PC-3 (cell line): Measurements from ENCODE around the gene SMARCD3.

Experiments
- EZH2 ChIP-seq: fragments of 300-600 bp; sonication (generic); IDR thresholded peaks from one replicate; pipeline ENCODE4 v1.6.1; 2017; ENCODE audit warnings: antibody characterized with exemption, mild to moderate bottlenecking, low read length; ENCODE audit not compliant: unreplicated experiment
- EZH2phosphoT487 ChIP-seq: fragments of 300-600 bp; sonication (generic); IDR thresholded peaks from 2 replicates; pipeline ENCODE4 v1.6.1; 2018; ENCODE audit warnings: mild to moderate bottlenecking, antibody characterized with exemption, low read length, borderline replicate concordance
- TF ChIP-seq, protein P1 (sequence below): fragments of 300-600 bp; sonication (generic); conservative IDR thresholded peaks from 2 replicates; pipeline ENCODE4 v1.5.1; 2017; ENCODE audit warnings: antibody characterized with exemption, low read depth, mild to moderate bottlenecking, low read length

DNA sequence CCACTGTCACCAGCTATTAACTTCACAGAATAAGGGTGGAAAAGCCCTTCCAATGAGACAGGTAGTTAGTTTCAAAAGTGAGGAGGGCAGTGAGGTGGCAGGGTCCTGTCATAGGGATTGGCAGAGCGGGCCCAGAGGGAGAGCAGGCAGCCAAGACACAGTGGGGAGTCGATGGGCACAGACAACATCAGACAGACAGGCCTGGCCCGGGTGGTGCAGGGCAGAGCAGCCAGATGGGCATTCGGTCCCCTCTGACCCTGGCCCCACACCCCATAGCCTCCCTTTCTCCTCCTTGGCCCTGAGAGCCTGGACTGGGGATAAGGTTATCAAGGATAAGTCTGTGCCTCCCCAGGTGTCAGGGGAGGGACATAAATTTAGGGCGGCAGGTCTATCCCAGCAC lies 31.4 kb upstream of the SMARCD3 start:
- TF ChIP-seq, protein P1, sequence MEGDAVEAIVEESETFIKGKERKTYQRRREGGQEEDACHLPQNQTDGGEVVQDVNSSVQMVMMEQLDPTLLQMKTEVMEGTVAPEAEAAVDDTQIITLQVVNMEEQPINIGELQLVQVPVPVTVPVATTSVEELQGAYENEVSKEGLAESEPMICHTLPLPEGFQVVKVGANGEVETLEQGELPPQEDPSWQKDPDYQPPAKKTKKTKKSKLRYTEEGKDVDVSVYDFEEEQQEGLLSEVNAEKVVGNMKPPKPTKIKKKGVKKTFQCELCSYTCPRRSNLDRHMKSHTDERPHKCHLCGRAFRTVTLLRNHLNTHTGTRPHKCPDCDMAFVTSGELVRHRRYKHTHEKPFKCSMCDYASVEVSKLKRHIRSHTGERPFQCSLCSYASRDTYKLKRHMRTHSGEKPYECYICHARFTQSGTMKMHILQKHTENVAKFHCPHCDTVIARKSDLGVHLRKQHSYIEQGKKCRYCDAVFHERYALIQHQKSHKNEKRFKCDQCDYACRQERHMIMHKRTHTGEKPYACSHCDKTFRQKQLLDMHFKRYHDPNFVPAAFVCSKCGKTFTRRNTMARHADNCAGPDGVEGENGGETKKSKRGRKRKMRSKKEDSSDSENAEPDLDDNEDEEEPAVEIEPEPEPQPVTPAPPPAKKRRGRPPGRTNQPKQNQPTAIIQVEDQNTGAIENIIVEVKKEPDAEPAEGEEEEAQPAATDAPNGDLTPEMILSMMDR: no peak
- no peak for TF ChIP-seq EZH2phosphoT487
- no peak for TF ChIP-seq EZH2
